GM23248 (cell line): ENCODE data around the gene SYNPO2.

Experiments
- EZH2 ChIP-seq: fragments of 200-600 bp; sonication (generic); IDR thresholded peaks from 2 replicates; pipeline ENCODE4 v1.6.1; 2018; ENCODE audit warnings: antibody characterized with exemption, mild to moderate bottlenecking; ENCODE audit not compliant: insufficient read depth, poor library complexity, severe bottlenecking
- EZH2phosphoT487 ChIP-seq: fragments of 200-600 bp; sonication (generic); IDR thresholded peaks from 2 replicates; pipeline ENCODE4 v1.6.1; 2018; ENCODE audit warnings: antibody characterized with exemption, moderate library complexity, mild to moderate bottlenecking, low read depth; ENCODE audit not compliant: insufficient read depth

DNA sequence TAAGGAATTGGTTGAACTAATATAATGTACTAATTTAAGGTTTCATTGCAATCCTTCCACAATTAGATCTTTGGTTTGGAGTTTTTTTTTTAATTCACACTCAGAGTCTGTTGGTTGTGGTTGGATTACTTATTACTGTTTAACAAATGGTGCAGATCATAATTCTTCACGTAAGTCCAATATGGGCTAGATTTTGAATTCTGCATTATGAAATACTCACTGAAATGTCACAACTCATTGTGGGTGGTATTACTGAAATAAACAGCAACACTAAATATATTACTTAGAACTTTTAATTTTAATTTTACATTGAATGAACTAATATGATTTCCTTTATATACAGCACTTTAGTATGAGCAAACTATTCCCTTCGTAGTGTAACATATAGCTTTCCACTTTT, 152.7 kb downstream of the SYNPO2 start:
- TF ChIP-seq EZH2 (no peak), EZH2phosphoT487 (no peak)
